HG03521 (cell line): ENCODE results near the gene DCTN1.
"Not testable (repeated sequence)": the region's sequence is repeated elsewhere in the genome, so short reads cannot be mapped to it uniquely, and the experiment has no call there.

ENCODE experiments used
- ATAC-seq: cut with Tn5 transposase; IDR thresholded peaks from one replicate; pipeline ENCODE4 v1.9.1; 2021; ENCODE audit warnings: mild to moderate bottlenecking, moderate library complexity; ENCODE audit not compliant: unreplicated experiment

DCTN1 gene

GRCh38 chr2:74372674-74373073 lies 7.4 kb downstream of the DCTN1 start:
- ATAC-seq, result no peak

GRCh38 chr2:74371421-74371820 lies 8.7 kb downstream of the DCTN1 start:
- no peak for ATAC-seq

GRCh38 chr2:74369976-74370375 lies 10.1 kb downstream of the DCTN1 start:
- no peak for ATAC-seq

- ATAC-seq, result no peak
These were observed 11.6 kb downstream of the DCTN1 start for GRCh38 chr2:74368499-74368898.

GRCh38 chr2:74367789-74368188 lies 12.3 kb downstream of the DCTN1 start:
- no peak for ATAC-seq

- ATAC-seq, result no peak
These were observed 14.1 kb downstream of the DCTN1 start for GRCh38 chr2:74366036-74366435.

- no peak for ATAC-seq
These were observed 15.3 kb downstream of the DCTN1 start for GRCh38 chr2:74364533-74365505.

GRCh38 chr2:74361327-74361726 lies 18.8 kb downstream of the DCTN1 start:
- no peak for ATAC-seq

GRCh38 chr2:74357627-74358026 lies 22.5 kb downstream of the DCTN1 start:
- no peak for ATAC-seq

GRCh38 chr2:74349889-74350288 lies 30.2 kb downstream of the DCTN1 start:
- no peak for ATAC-seq

GRCh38 chr2:74347742-74348141 lies 32.4 kb downstream of the DCTN1 start:
- no peak for ATAC-seq

GRCh38 chr2:74347303-74347702 lies 32.8 kb downstream of the DCTN1 start:
- ATAC-seq, result no peak

GRCh38 chr2:74345272-74345943 lies 34.7 kb downstream of the DCTN1 start:
- no peak for ATAC-seq

- ATAC-seq, result no peak
These were observed 36.8 kb downstream of the DCTN1 start, which contains the start of gene SLC4A5 for GRCh38 chr2:74343316-74343715. Gene SLC4A5 (minus strand): TSS chr2:74343416. CDS start chr2:74315023, 28,393 bp downstream.

- not testable (repeated sequence) for ATAC-seq
These were observed 43.9 kb downstream of the DCTN1 start for GRCh38 chr2:74336227-74336626.

- ATAC-seq, result no peak
These were observed 45.2 kb downstream of the DCTN1 start for GRCh38 chr2:74334931-74335333.

- no peak for ATAC-seq
These were observed 46.1 kb downstream of the DCTN1 start for GRCh38 chr2:74333896-74334586.

GRCh38 chr2:74333175-74333574 lies 46.9 kb downstream of the DCTN1 start:
- no peak for ATAC-seq

- no peak for ATAC-seq
These were observed 47.4 kb downstream of the DCTN1 start for GRCh38 chr2:74332550-74333174.

- no peak for ATAC-seq
These were observed 51.5 kb downstream of the DCTN1 start for GRCh38 chr2:74328573-74328972.

- ATAC-seq, result no peak
These were observed 52.0 kb downstream of the DCTN1 start for GRCh38 chr2:74328074-74328473.
